Measurements from ENCODE around the gene ZNF414.

Gene ZNF414

DNA sequence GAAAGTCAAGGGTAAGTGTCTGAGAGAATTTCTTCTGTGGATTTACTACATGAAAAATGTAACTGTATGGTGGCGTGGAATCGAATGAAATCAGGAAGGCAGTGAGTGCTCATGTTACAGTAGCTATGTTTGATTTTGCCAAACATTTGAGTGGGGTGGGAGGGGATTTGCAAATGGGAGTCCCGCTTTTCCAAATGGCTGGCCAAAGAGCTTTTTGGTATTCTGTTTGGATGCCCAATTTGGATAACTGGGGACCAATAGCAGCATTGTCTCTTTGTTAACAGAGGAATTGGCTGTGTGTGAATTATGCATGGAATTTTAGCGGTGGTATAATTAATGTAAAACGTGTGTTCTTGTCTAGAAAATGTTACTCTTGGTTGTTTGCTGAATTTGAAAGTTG lies 51.4 kb downstream of the ZNF414 start:
- DNase-seq (ENCODE audit: extremely low read depth, low read depth), result no peak
- no peak overlapping the region for H3K4me3 ChIP-seq (replicated peaks; ENCODE audit: low read depth, low read length)
- TF ChIP-seq, protein P1, sequence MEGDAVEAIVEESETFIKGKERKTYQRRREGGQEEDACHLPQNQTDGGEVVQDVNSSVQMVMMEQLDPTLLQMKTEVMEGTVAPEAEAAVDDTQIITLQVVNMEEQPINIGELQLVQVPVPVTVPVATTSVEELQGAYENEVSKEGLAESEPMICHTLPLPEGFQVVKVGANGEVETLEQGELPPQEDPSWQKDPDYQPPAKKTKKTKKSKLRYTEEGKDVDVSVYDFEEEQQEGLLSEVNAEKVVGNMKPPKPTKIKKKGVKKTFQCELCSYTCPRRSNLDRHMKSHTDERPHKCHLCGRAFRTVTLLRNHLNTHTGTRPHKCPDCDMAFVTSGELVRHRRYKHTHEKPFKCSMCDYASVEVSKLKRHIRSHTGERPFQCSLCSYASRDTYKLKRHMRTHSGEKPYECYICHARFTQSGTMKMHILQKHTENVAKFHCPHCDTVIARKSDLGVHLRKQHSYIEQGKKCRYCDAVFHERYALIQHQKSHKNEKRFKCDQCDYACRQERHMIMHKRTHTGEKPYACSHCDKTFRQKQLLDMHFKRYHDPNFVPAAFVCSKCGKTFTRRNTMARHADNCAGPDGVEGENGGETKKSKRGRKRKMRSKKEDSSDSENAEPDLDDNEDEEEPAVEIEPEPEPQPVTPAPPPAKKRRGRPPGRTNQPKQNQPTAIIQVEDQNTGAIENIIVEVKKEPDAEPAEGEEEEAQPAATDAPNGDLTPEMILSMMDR (IDR thresholded peaks at IDR 0.05; ENCODE audit: low read depth, low read length, missing control alignments), result no peak

DNA sequence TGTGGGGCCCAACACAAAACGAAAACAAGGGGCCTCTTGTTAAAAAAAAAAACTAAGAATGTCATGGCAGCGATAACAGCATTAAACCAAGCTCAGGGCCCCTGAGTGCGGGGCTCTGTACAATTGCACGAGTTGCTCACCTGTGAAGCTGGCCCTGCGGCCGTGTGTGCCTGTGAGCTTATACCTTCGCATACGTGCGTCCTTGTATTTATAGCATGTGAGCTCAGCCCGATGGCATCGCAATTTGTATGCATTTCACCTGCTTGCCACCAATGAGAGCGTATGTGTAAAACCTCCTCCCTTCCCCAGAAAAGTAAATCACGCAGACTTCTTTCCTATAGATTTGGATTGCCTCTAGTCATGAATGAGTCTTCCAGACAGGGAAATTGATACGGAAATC lies 52.1 kb downstream of the ZNF414 start:
- TF ChIP-seq, protein P1 (IDR thresholded peaks at IDR 0.05; ENCODE audit: low read depth, low read length, missing control alignments), result no peak
- no peak overlapping the region for H3K4me3 ChIP-seq (replicated peaks; ENCODE audit: low read depth, low read length)
- DNase-seq (ENCODE audit: extremely low read depth, low read depth), result no peak

DNA sequence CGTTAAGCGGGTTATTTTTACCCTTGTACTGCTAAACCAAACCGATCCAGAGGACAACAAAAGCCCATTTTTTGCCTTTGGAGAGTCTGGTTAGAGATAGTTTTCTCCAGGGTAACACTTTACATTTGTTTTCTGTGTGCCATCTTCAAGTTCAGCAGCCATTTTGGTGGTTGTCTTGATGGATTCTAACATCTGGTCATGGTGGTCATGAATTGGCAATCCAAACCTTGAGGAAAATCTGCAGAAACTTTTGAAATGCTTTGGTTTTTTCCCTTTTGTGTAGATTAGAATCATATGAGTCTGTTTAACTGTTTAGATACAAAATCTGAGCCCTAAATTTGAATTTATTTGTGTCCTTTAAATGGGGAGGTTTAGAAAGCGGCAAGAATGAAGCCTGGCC lies 52.6 kb downstream of the ZNF414 start:
- no peak overlapping the region for H3K4me3 ChIP-seq (replicated peaks; ENCODE audit: low read depth, low read length)
- DNase-seq (ENCODE audit: extremely low read depth, low read depth), result no peak
- TF ChIP-seq, protein P1 (IDR thresholded peaks at IDR 0.05; ENCODE audit: low read depth, low read length, missing control alignments), result no peak

DNA sequence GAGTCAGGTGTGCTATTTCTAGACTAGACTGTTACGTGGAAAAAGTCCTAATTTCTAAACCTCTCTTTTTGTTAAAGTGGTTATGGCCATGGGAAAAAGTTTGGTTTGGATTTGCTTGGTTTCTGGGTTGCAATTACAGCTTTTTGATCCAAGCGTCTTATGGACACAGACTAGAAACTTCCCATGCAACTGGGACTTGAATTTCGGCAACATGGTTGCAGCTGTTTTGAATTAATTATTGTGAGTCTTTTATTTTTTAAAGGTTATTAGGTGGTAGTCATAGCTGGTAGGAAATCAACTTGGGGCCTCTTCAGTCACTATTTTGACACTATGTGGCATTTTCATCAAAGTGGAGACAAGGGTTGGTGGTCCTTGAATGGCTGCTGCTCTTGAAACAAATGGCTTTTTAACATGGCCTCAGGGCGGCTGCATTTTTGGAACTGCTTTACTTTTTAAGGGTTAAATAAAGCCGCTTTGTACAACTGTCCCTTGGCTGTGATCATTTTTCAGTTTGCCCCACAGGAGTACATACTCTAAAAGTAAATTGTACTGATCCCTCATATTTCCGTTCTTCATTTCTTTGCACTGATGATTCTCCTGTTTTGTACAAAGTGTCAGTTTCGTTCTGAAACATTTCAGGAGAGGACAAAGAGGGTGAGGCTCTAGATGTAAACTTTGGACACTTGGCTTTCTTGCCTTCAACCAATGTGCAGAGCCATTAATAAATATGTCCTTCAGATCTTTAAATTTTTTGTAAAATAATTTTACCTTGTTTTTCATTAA lies 53.3 kb downstream of the ZNF414 start:
- no peak for DNase-seq (ENCODE audit: extremely low read depth, low read depth)
- no peak overlapping the region for H3K4me3 ChIP-seq (replicated peaks; ENCODE audit: low read depth, low read length)
- TF ChIP-seq, protein P1 (IDR thresholded peaks at IDR 0.05; ENCODE audit: low read depth, low read length, missing control alignments), result no peak

Data from HFF-Myc (cell line).